NCI-H1048 (cell line): ENCODE data around the gene EXD3.

Source experiments
- DNase-seq: peaks from one replicate; lab custom pipeline; 2025; lab: John Stamatoyannopoulos, UW

Gene EXD3

GRCh38 chr9:137294681-137295237, 128.2 kb downstream of the EXD3 start:
- DNase-seq = no peak

GRCh38 chr9:137294091-137294680, 128.8 kb downstream of the EXD3 start:
- no peak for DNase-seq

- DNase-seq = no peak
Observed at GRCh38 chr9:137293482-137294090, 129.4 kb downstream of the EXD3 start.

GRCh38 chr9:137293094-137293481, 129.9 kb downstream of the EXD3 start:
- no peak for DNase-seq

- DNase-seq = no peak
Observed at GRCh38 chr9:137286975-137287383, 136.0 kb downstream of the EXD3 start.

GRCh38 chr9:137281345-137282116, 141.4 kb downstream of the EXD3 start:
- no peak for DNase-seq

GRCh38 chr9:137280474-137281344, 142.3 kb downstream of the EXD3 start:
- DNase-seq = no peak

- DNase-seq = no peak
Observed at GRCh38 chr9:137279741-137280473, 143.1 kb downstream of the EXD3 start.

- DNase-seq = no peak
Observed at GRCh38 chr9:137278721-137279711, 143.9 kb downstream of the EXD3 start.

- DNase-seq = no peak
Observed at GRCh38 chr9:137278061-137278701, 144.8 kb downstream of the EXD3 start.

- no peak for DNase-seq
Observed at GRCh38 chr9:137277329-137278041, 145.5 kb downstream of the EXD3 start, which contains the start of gene TOR4A. TSS of gene TOR4A (plus strand) at chr9:137277726. CDS start at chr9:137278690, 964 bp downstream.

- DNase-seq = no peak
Observed at GRCh38 chr9:137276473-137277328, 146.3 kb downstream of the EXD3 start.

- DNase-seq = no peak
Observed at GRCh38 chr9:137275588-137276472, 147.1 kb downstream of the EXD3 start.

GRCh38 chr9:137275203-137275587, 147.8 kb downstream of the EXD3 start:
- no peak for DNase-seq

- no peak for DNase-seq
Observed at GRCh38 chr9:137273611-137274320, 149.2 kb downstream of the EXD3 start.

GRCh38 chr9:137273095-137273490, 149.9 kb downstream of the EXD3 start:
- no peak for DNase-seq
